Measurements from ENCODE around the gene TRIM2.

The TRIM2 gene

GRCh38 chr4:153346563-153346962 lies 142.3 kb downstream of the TRIM2 start:
- no peak for DNase-seq (ENCODE audit: insufficient read length, low spot score)
- TF ChIP-seq TAF1 (IDR thresholded peaks at IDR 0.05; ENCODE audit: low read depth, low read length) (no peak), PAX5 (IDR thresholded peaks at IDR 0.05; ENCODE audit: insufficient read depth, low read length, severe bottlenecking) (no peak), POU2F2 (IDR thresholded peaks at IDR 0.05; ENCODE audit: low read depth, low read length) (no peak), POLR2A (IDR thresholded peaks at IDR 0.05; ENCODE audit: low read depth, low read length) (no peak), SPI1 (IDR thresholded peaks at IDR 0.05; ENCODE audit: low read depth, low read length) (no peak), POLR2AphosphoS5 (IDR thresholded peaks at IDR 0.05; ENCODE audit: low read depth, low read length) (no peak)
- FAIRE-seq, result no peak

DNA sequence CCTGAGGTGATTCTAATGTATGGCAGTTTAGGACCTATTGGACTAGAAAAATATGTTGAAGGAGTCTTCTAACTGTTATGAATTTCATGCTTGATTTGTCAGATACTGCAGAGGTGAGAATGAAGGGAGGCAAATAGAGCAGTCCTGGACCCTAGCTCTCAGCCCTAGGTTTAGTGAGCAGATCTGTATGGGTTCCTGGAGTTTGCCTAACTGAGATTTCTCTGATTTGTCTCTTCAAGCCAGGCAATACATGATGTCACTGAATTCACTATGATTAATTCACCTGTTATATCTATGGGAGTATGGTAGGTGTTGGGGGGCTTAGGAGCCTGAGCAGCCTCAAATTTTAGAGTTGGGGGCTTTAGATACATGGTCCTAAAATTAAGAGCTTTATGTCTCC lies 142.9 kb downstream of the TRIM2 start:
- FAIRE-seq (no peak), DNase-seq (ENCODE audit: insufficient read length, low spot score) (no peak)
- no peak for TF ChIP-seq POU2F2 (IDR thresholded peaks at IDR 0.05; ENCODE audit: low read depth, low read length)

GRCh38 chr4:153348006-153348405 lies 143.8 kb downstream of the TRIM2 start:
- FAIRE-seq, result peak; percentile 58
- no peak for TF ChIP-seq POU2F2 (IDR thresholded peaks at IDR 0.05; ENCODE audit: low read depth, low read length)
- no peak for DNase-seq (ENCODE audit: insufficient read length, low spot score)

DNA sequence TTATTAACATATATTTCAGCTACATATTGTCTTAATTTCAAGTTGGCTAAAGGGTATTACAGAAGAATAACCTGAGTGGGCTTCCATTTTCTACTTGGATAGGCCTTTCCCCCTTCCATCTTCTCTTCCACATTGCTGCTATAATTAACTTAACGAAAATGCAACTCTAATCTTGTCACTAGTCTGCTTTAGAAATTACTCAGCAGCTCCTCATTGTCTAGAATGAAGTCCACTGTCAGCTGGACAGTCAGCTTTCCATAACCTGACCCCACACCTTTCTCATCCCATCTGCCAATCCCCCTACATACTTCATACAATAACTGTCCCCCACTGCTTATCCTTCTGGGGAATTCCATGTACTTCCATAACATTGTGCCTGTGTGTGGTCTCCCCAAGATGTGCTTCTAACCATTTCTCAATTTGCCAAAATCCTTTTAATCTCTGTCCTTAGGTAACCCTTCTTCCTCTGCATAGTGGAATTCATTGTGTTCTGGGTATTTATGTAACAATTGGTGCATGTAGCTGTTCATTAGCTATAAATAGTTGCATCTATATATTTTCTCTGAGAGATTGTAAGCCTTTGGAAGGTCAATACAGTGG lies 145.1 kb downstream of the TRIM2 start:
- TF ChIP-seq TAF1 (IDR thresholded peaks at IDR 0.05; ENCODE audit: low read depth, low read length), result no peak
- no peak for TF ChIP-seq SPI1 (IDR thresholded peaks at IDR 0.05; ENCODE audit: low read depth, low read length)
- no peak for TF ChIP-seq POLR2A (IDR thresholded peaks at IDR 0.05; ENCODE audit: low read depth, low read length)
- TF ChIP-seq POLR2AphosphoS5 (IDR thresholded peaks at IDR 0.05; ENCODE audit: low read depth, low read length), result no peak
- TF ChIP-seq PAX5 (IDR thresholded peaks at IDR 0.05; ENCODE audit: insufficient read depth, low read length, severe bottlenecking), result no peak
- TF ChIP-seq POU2F2 (IDR thresholded peaks at IDR 0.05; ENCODE audit: low read depth, low read length), result no peak
- peak; percentile 78 for FAIRE-seq
- DNase-seq (ENCODE audit: insufficient read length, low spot score), result no peak

GRCh38 chr4:153362184-153362583 lies 157.9 kb downstream of the TRIM2 start:
- FAIRE-seq, result peak; percentile 38
- TF ChIP-seq PAX5 (IDR thresholded peaks at IDR 0.05; ENCODE audit: insufficient read depth, low read length, severe bottlenecking) (no peak), SPI1 (IDR thresholded peaks at IDR 0.05; ENCODE audit: low read depth, low read length) (no peak), POU2F2 (IDR thresholded peaks at IDR 0.05; ENCODE audit: low read depth, low read length) (no peak)
- DNase-seq (ENCODE audit: insufficient read length, low spot score), result no peak

DNA sequence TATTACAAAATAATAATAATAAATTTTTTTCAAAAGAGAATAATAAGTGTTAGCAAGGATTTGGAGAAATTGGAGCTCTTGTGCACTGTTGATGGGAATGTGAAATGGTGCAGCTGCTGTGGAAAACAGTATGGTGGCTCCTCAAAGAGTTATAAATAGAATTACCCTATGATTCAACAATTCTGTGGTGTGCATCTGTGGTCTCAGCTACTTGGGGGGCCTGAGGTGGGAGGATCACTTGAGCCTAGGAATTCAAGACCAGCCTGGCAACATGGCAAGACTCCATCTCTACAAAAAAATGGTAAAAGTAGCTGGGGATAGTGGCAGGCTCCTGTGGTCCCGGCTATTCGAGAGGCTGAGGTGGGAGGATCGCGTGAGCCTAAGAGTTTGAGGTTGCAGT lies 159.8 kb downstream of the TRIM2 start:
- FAIRE-seq, result no peak
- no peak for TF ChIP-seq POU2F2 (IDR thresholded peaks at IDR 0.05; ENCODE audit: low read depth, low read length)
- no peak for TF ChIP-seq SPI1 (IDR thresholded peaks at IDR 0.05; ENCODE audit: low read depth, low read length)
- TF ChIP-seq POLR2AphosphoS5 (IDR thresholded peaks at IDR 0.05; ENCODE audit: low read depth, low read length), result no peak
- no peak for TF ChIP-seq POLR2A (IDR thresholded peaks at IDR 0.05; ENCODE audit: low read depth, low read length)
- TF ChIP-seq PAX5 (IDR thresholded peaks at IDR 0.05; ENCODE audit: insufficient read depth, low read length, severe bottlenecking), result no peak
- TF ChIP-seq TAF1 (IDR thresholded peaks at IDR 0.05; ENCODE audit: low read depth, low read length), result no peak
- DNase-seq (ENCODE audit: insufficient read length, low spot score), result no peak

- no peak for DNase-seq (ENCODE audit: insufficient read length, low spot score)
- no peak for TF ChIP-seq PAX5 (IDR thresholded peaks at IDR 0.05; ENCODE audit: insufficient read depth, low read length, severe bottlenecking)
- TF ChIP-seq POU2F2 (IDR thresholded peaks at IDR 0.05; ENCODE audit: low read depth, low read length), result no peak
- TF ChIP-seq SPI1 (IDR thresholded peaks at IDR 0.05; ENCODE audit: low read depth, low read length), result no peak
- TF ChIP-seq POLR2AphosphoS5 (IDR thresholded peaks at IDR 0.05; ENCODE audit: low read depth, low read length), result no peak
- no peak for TF ChIP-seq TAF1 (IDR thresholded peaks at IDR 0.05; ENCODE audit: low read depth, low read length)
- TF ChIP-seq POLR2A (IDR thresholded peaks at IDR 0.05; ENCODE audit: low read depth, low read length), result no peak
- no peak for FAIRE-seq
These were observed 160.8 kb downstream of the TRIM2 start for GRCh38 chr4:153365003-153365402.

DNA sequence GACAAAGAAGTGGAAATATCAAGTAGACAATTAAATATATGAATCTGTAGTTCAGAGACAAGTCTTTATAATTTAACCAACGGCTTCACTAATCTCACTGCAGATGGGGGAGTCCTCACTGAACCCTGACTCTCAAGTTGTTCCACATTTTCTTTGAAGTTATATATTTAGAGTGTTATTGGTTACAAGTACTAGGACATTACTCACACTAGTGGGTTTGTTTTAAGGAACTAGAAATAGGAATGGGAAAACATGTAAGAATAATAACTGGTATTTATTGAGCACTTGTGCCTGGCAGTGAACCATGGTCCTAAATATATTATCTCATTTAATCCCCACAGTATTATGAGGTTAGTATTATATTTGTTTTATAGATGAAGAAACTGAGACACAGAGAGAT lies 162.2 kb downstream of the TRIM2 start:
- FAIRE-seq, result no peak
- no peak for TF ChIP-seq POLR2A (IDR thresholded peaks at IDR 0.05; ENCODE audit: low read depth, low read length)
- TF ChIP-seq SPI1 (IDR thresholded peaks at IDR 0.05; ENCODE audit: low read depth, low read length), result no peak
- no peak for TF ChIP-seq PAX5 (IDR thresholded peaks at IDR 0.05; ENCODE audit: insufficient read depth, low read length, severe bottlenecking)
- no peak for TF ChIP-seq POU2F2 (IDR thresholded peaks at IDR 0.05; ENCODE audit: low read depth, low read length)
- TF ChIP-seq POLR2AphosphoS5 (IDR thresholded peaks at IDR 0.05; ENCODE audit: low read depth, low read length), result no peak
- no peak for TF ChIP-seq TAF1 (IDR thresholded peaks at IDR 0.05; ENCODE audit: low read depth, low read length)
- no peak for DNase-seq (ENCODE audit: insufficient read length, low spot score)

- no peak for FAIRE-seq
These were observed 162.8 kb downstream of the TRIM2 start for GRCh38 chr4:153367092-153367491.

DNA sequence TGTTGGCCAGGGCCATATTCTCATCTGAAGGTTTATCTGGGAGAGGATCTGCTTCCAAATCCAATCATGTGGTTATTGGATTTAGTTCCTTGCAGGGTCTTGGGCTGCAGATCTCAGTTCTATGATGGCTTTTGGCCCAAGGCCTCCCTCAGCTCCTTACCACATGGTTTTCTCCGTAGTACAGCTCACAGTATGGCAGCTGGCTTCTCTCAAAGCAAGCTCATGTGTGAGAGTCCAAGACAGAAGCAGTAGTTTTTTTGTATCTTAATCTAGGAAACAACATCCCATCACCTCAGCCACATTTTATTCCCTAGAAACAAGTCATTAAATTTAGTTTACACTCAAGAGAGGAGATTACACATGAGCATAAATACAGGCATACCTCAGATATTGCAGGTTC lies 164.8 kb downstream of the TRIM2 start:
- TF ChIP-seq SPI1 (IDR thresholded peaks at IDR 0.05; ENCODE audit: low read depth, low read length) (no peak), PAX5 (IDR thresholded peaks at IDR 0.05; ENCODE audit: insufficient read depth, low read length, severe bottlenecking) (no peak), POU2F2 (IDR thresholded peaks at IDR 0.05; ENCODE audit: low read depth, low read length) (no peak), POLR2AphosphoS5 (IDR thresholded peaks at IDR 0.05; ENCODE audit: low read depth, low read length) (no peak)
- FAIRE-seq (no peak), DNase-seq (ENCODE audit: insufficient read length, low spot score) (no peak)

More at GRCh38 chr4:153367092-153367491, 162.8 kb downstream of the TRIM2 start:
- no peak for DNase-seq (ENCODE audit: insufficient read length, low spot score)
- no peak for TF ChIP-seq POU2F2 (IDR thresholded peaks at IDR 0.05; ENCODE audit: low read depth, low read length)
- no peak for TF ChIP-seq TAF1 (IDR thresholded peaks at IDR 0.05; ENCODE audit: low read depth, low read length)
- no peak for TF ChIP-seq POLR2AphosphoS5 (IDR thresholded peaks at IDR 0.05; ENCODE audit: low read depth, low read length)
- TF ChIP-seq PAX5 (IDR thresholded peaks at IDR 0.05; ENCODE audit: insufficient read depth, low read length, severe bottlenecking), result no peak
- TF ChIP-seq POLR2A (IDR thresholded peaks at IDR 0.05; ENCODE audit: low read depth, low read length), result no peak
- TF ChIP-seq SPI1 (IDR thresholded peaks at IDR 0.05; ENCODE audit: low read depth, low read length), result no peak

All from GM12891 (cell line).